Renal cortex interstitium (tissue), 11 donors: ENCODE results near the gene KRT5. TPM values are rescaled to one million over a fixed set of nuclear protein-coding genes. Genes with fewer than 3 reads are reported as not detected.

Experiments used
- DNase-seq, 11 donors: peaks; one replicate each; pipeline ENCODE4 v3.0.0-alpha.2; 2013; ENCODE audit warnings: low read depth in 9 of 11, low spot score in 4 of 11; ENCODE audit errors: extremely low read depth in 1 of 11
- polyA plus RNA-seq, 3 donors: library from polyadenylated mRNA; unstranded; fragments of 120-200 nt; gene quantifications; one replicate each; pipeline ENCODE4 v1.2.1, GENCODE V29; 2013; ENCODE audit not compliant: insufficient read length in 3 of 3

Gene KRT5
- polyA plus RNA-seq, 3 donors = 0.24 to 0.33 (median 0.27) TPM

GRCh38 chr12:52474212-52474611, 46.0 kb downstream of the KRT5 start:
- DNase-seq = no peak

- DNase-seq = no peak
Observed at GRCh38 chr12:52473768-52474167, 46.4 kb downstream of the KRT5 start, which contains the start of gene KRT6C. TSS of gene KRT6C (minus strand) at chr12:52473805. CDS start at chr12:52473737, 68 bp downstream.

DNA sequence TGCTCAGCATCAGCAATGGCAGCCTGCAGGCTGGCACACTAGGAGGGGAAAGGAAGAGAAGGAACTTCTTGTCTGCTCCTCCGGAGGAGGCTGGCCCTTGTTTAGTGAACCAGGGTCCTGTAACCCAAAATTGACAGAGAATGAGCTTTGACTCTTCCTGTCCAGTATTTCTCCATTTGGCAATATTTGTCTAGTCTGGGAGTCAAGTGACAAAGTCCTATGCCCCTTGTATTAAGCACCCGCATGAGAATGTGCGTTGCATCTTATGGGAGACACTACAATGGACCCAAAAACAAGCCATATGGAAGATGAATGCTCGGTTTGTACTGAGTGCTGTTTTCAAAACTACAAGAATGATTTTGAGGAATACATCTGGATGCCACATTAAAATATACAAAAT, 50.3 kb downstream of the KRT5 start:
- DNase-seq = no peak

- no peak for DNase-seq
Observed at GRCh38 chr12:52464897-52465296, 55.3 kb downstream of the KRT5 start.

Other genes with a start within 250 kb of the KRT5 start
- gene KRT86, start 245.7 kb downstream of the KRT5 start, polyA plus RNA-seq = not detected
- not detected for gene KRT81, start 228.9 kb downstream of the KRT5 start, polyA plus RNA-seq
- not detected for gene KRT83, start 199.0 kb downstream of the KRT5 start, polyA plus RNA-seq
- not detected for gene KRT85, start 152.9 kb downstream of the KRT5 start, polyA plus RNA-seq
- gene KRT84, start 134.7 kb downstream of the KRT5 start, polyA plus RNA-seq = not detected
- not detected for gene KRT82, start 114.1 kb downstream of the KRT5 start, polyA plus RNA-seq
- not detected for gene KRT75, start 86.0 kb downstream of the KRT5 start, polyA plus RNA-seq
- not detected for gene KRT6B, start 68.2 kb downstream of the KRT5 start, polyA plus RNA-seq
- not detected for gene KRT6C, start 46.6 kb downstream of the KRT5 start, polyA plus RNA-seq
- gene KRT6A, start 27.1 kb downstream of the KRT5 start, polyA plus RNA-seq = not detected
- gene KRT71, start 32.8 kb upstream of the KRT5 start, polyA plus RNA-seq = not detected
- gene KRT74, start 53.4 kb upstream of the KRT5 start, polyA plus RNA-seq = not detected
- gene KRT72, start 81.1 kb upstream of the KRT5 start, polyA plus RNA-seq = under 1 TPM in 1 of 3 donors, not detected in 2; 0.12 TPM
- gene KRT73, start 98.2 kb upstream of the KRT5 start, polyA plus RNA-seq = under 1 TPM in 1 of 3 donors, not detected in 2; 0.04 TPM
- gene KRT2, start 131.8 kb upstream of the KRT5 start, polyA plus RNA-seq = not detected
- gene KRT1, start 160.0 kb upstream of the KRT5 start, polyA plus RNA-seq = under 1 TPM; 0.06 to 0.26 (median 0.11) TPM
- gene KRT77, start 183.1 kb upstream of the KRT5 start, polyA plus RNA-seq = not detected